Measurements from ENCODE around the gene OR5D16.

OR5D16 gene
- total RNA-seq, result 0 reads per million in 3 donors

DNA sequence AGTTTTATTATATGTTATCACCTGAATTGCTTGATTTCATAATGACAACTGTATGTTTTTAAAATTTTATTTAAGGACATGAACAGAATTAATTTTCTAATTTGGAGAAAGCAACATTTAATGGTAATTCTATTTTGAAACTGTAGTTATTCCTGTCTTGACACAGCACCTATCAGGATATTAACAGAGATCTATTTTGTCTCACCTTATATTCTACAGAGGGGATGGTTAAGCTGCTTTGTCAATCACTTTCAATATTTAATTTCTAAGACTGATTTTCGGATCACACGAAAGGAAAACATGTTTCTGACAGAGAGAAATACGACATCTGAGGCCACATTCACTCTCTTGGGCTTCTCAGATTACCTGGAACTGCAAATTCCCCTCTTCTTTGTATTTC is at the start of gene OR5D16:
OR5D16 (plus strand) TSS at position 301 of the 400 bp plus-strand sequence; CDS start at position 301, 0 bp downstream.
- Histone ChIP-seq H3K36me3 (ENCODE audit: control insufficient read depth, insufficient read depth, low read length) (no peaks in the 10 kb centered on the region), H3K27ac (ENCODE audit: insufficient read depth, low read length, poor library complexity, severe bottlenecking) (no peak within 1 kb of the TSS), H3K9me3 (ENCODE audit: control insufficient read depth, low read length) (no peaks in the 10 kb centered on the region), H3K27me3 (replicated peaks; ENCODE audit: control insufficient read depth, insufficient read depth, low read length, poor library complexity, severe bottlenecking) (no peaks in the 10 kb centered on the region), H3K4me1 (ENCODE audit: control insufficient read depth, insufficient read depth, low read length, poor library complexity, severe bottlenecking) (no peaks in the 10 kb centered on the region), H3K4me3 (ENCODE audit: insufficient read depth, low read depth, low read length, poor library complexity, severe bottlenecking) (no peak within 1 kb of the TSS)
- DNase-seq, result no peak

DNA sequence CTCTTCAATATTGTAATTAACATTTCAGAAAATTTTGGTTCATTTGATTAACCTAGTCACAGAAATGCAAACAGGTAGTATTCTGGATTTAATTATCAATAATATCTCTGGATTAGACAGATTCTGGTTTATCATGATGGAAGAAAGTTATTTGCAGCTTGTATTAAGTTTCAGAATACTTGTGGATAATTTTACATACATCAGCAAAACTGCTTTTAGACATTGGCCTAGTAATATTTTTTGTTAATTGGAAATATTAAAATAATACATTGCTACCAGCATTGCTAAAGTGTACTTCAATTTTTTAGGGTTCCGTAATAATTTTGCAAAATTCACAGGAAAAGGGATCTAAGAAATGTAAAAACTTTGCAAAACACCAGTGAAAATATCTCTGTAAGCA is 46.9 kb upstream of the OR5D16 start:
- Histone ChIP-seq H3K27me3 (replicated peaks; ENCODE audit: control insufficient read depth, insufficient read depth, low read length, poor library complexity, severe bottlenecking) (no peaks in the 10 kb centered on the region), H3K4me3 (ENCODE audit: insufficient read depth, low read depth, low read length, poor library complexity, severe bottlenecking) (no peak overlapping the region), H3K27ac (ENCODE audit: insufficient read depth, low read length, poor library complexity, severe bottlenecking) (no peak overlapping the region), H3K9me3 (ENCODE audit: control insufficient read depth, low read length) (no peaks in the 10 kb centered on the region), H3K36me3 (ENCODE audit: control insufficient read depth, insufficient read depth, low read length) (no peaks in the 10 kb centered on the region), H3K4me1 (ENCODE audit: control insufficient read depth, insufficient read depth, low read length, poor library complexity, severe bottlenecking) (no peaks in the 10 kb centered on the region)
- DNase-seq, result no peak

DNA sequence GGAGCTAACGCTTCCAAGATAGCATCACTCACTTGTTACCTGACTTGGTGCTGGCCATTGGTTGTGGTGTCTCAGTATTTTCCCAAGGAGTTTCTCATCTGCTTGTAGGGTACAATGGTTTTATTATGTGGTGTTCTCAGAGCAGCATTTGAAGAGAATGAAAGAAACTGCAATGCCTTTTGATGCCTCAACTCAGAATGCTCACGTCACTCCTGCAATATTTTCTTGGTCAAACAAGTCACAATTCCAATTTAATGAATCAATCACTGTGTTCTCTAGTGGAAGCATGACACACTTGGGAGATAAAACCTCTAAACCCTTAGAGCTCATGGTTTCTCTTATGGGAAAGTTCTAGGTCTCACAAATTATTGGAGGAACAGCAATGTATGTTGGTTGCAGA is 45.2 kb upstream of the OR5D16 start:
- Histone ChIP-seq H3K4me1 (ENCODE audit: control insufficient read depth, insufficient read depth, low read length, poor library complexity, severe bottlenecking) (no peaks in the 10 kb centered on the region), H3K36me3 (ENCODE audit: control insufficient read depth, insufficient read depth, low read length) (no peaks in the 10 kb centered on the region), H3K4me3 (ENCODE audit: insufficient read depth, low read depth, low read length, poor library complexity, severe bottlenecking) (no peak overlapping the region), H3K9me3 (ENCODE audit: control insufficient read depth, low read length) (no peaks in the 10 kb centered on the region), H3K27me3 (replicated peaks; ENCODE audit: control insufficient read depth, insufficient read depth, low read length, poor library complexity, severe bottlenecking) (no peaks in the 10 kb centered on the region), H3K27ac (ENCODE audit: insufficient read depth, low read length, poor library complexity, severe bottlenecking) (no peak overlapping the region)
- DNase-seq, result no peak

DNA sequence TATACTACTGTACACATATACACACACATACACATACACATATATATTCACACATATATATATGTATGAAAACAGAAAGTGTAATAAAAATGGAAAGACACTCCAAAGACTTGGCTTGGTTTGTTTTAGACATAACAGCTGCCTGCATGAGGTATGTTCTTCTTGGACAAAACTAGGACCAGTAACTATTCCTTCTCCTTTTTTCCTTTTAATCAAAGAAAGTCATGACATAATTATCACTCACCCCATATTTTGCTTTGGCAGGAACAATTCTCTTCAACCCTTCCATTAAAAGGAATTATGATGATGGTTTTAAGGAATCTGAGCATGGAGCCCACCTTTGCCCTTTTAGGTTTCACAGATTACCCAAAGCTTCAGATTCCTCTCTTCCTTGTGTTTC is 43.3 kb upstream of the OR5D16 start, which contains the start of gene OR5D14:
OR5D14 (plus strand) TSS at position 301 of the 400 bp plus-strand sequence; CDS start at position 301, 0 bp downstream.
- H3K27ac ChIP-seq (ENCODE audit: insufficient read depth, low read length, poor library complexity, severe bottlenecking), result no peak within 1 kb of the TSS
- H3K27me3 ChIP-seq (replicated peaks; ENCODE audit: control insufficient read depth, insufficient read depth, low read length, poor library complexity, severe bottlenecking), result no peaks in the 10 kb centered on the region
- no peaks in the 10 kb centered on the region for H3K9me3 ChIP-seq (ENCODE audit: control insufficient read depth, low read length)
- H3K4me1 ChIP-seq (ENCODE audit: control insufficient read depth, insufficient read depth, low read length, poor library complexity, severe bottlenecking), result no peaks in the 10 kb centered on the region
- DNase-seq, result no peak
- no peak within 1 kb of the TSS for H3K4me3 ChIP-seq (ENCODE audit: insufficient read depth, low read depth, low read length, poor library complexity, severe bottlenecking)
- no peaks in the 10 kb centered on the region for H3K36me3 ChIP-seq (ENCODE audit: control insufficient read depth, insufficient read depth, low read length)

DNA sequence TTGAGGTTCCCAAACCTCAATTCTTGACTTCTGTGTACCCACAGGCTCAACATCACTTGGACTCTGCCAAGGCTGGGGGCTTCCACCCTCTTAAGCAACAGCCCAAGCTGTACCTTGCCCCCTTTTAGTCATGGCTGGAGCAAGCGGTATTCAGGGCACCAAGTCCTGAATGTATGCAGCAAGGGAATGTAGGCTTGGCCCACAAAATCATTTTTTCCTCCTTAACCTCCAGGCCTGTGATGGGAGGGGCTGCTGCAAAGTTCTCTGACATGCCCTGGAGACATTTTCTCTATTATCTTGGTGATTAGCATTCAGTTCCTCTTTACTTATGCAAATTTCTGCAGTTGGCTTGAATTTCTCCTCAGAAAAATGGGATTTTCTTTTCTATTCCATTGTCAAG is 32.3 kb upstream of the OR5D16 start:
- Histone ChIP-seq H3K4me3 (ENCODE audit: insufficient read depth, low read depth, low read length, poor library complexity, severe bottlenecking) (no peak overlapping the region), H3K27me3 (replicated peaks; ENCODE audit: control insufficient read depth, insufficient read depth, low read length, poor library complexity, severe bottlenecking) (no peaks in the 10 kb centered on the region), H3K9me3 (ENCODE audit: control insufficient read depth, low read length) (peaks cover 5% of the 10 kb centered on the region), H3K27ac (ENCODE audit: insufficient read depth, low read length, poor library complexity, severe bottlenecking) (no peak overlapping the region), H3K36me3 (ENCODE audit: control insufficient read depth, insufficient read depth, low read length) (no peaks in the 10 kb centered on the region), H3K4me1 (ENCODE audit: control insufficient read depth, insufficient read depth, low read length, poor library complexity, severe bottlenecking) (no peaks in the 10 kb centered on the region)
- no peak for DNase-seq

DNA sequence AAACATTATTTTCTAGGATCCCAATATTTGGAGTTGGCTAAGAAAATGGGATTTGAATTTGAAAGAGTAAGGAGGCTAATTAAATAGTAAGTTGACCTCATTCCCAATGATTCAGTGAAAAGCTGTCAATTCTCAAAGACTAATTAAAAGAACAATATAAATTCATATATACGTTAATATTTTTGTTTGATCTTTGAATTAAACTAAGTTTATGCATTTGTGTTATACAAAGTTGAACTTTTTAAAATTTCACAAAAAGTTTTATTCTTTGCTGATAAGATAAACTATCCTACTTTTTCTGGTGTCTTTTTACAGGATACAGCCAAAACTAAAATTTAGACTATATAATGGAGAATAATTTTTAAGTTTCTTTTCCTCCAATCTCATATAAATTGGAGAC is 27.5 kb upstream of the OR5D16 start, which contains the start of gene OR5L1:
OR5L1 (plus strand) TSS at position 301 of the 400 bp plus-strand sequence. CDS start 100 bp downstream, outside the sequence.
- no peaks in the 10 kb centered on the region for H3K27me3 ChIP-seq (replicated peaks; ENCODE audit: control insufficient read depth, insufficient read depth, low read length, poor library complexity, severe bottlenecking)
- no peaks in the 10 kb centered on the region for H3K36me3 ChIP-seq (ENCODE audit: control insufficient read depth, insufficient read depth, low read length)
- H3K4me3 ChIP-seq (ENCODE audit: insufficient read depth, low read depth, low read length, poor library complexity, severe bottlenecking), result no peak within 1 kb of the TSS
- no peaks in the 10 kb centered on the region for H3K4me1 ChIP-seq (ENCODE audit: control insufficient read depth, insufficient read depth, low read length, poor library complexity, severe bottlenecking)
- H3K27ac ChIP-seq (ENCODE audit: insufficient read depth, low read length, poor library complexity, severe bottlenecking), result no peak within 1 kb of the TSS
- no peak for DNase-seq
- no peaks in the 10 kb centered on the region for H3K9me3 ChIP-seq (ENCODE audit: control insufficient read depth, low read length)

DNA sequence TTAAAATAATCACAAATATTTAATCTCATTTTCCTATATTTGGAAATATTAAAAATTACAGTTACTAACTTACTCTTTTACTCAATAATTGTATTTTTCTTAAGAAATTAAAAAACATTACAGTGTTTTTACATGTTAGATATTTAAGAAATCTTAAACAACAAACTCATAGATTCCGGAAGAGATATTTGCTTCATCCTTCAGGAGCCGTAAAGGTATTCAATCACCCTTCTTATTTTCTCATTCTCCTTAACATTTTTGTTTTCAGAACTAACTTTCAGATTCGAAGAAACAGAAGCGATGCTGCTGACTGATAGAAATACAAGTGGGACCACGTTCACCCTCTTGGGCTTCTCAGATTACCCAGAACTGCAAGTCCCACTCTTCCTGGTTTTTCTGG is 19.2 kb upstream of the OR5D16 start, which contains the start of gene OR5D18:
OR5D18 (plus strand) TSS at position 301 of the 400 bp plus-strand sequence; CDS start at position 301, 0 bp downstream.
- Histone ChIP-seq H3K27ac (ENCODE audit: insufficient read depth, low read length, poor library complexity, severe bottlenecking) (no peak within 1 kb of the TSS), H3K4me1 (ENCODE audit: control insufficient read depth, insufficient read depth, low read length, poor library complexity, severe bottlenecking) (no peaks in the 10 kb centered on the region), H3K4me3 (ENCODE audit: insufficient read depth, low read depth, low read length, poor library complexity, severe bottlenecking) (no peak within 1 kb of the TSS), H3K9me3 (ENCODE audit: control insufficient read depth, low read length) (no peaks in the 10 kb centered on the region), H3K36me3 (ENCODE audit: control insufficient read depth, insufficient read depth, low read length) (no peaks in the 10 kb centered on the region), H3K27me3 (replicated peaks; ENCODE audit: control insufficient read depth, insufficient read depth, low read length, poor library complexity, severe bottlenecking) (no peaks in the 10 kb centered on the region)
- no peak for DNase-seq

DNA sequence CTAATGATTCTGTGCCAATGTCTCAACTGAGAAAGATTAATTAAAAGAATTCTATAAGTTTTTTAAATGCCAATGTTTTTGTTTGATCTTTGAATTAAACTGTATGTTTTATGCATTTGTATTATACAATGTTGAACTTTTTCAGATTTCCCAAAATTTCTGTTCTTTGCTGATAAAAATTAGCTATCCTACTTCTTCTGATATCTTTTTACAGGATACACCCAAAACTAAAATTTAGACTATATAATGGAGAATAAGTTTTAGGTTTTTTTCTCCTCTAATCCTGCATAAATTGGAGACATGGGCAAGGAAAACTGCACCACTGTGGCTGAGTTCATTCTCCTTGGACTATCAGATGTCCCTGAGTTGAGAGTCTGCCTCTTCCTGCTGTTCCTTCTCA is 11.6 kb upstream of the OR5D16 start, which contains the start of gene OR5L2:
OR5L2 (plus strand) TSS at position 301 of the 400 bp plus-strand sequence; CDS start at position 301, 0 bp downstream.
- no peak within 1 kb of the TSS for H3K27ac ChIP-seq (ENCODE audit: insufficient read depth, low read length, poor library complexity, severe bottlenecking)
- no peaks in the 10 kb centered on the region for H3K9me3 ChIP-seq (ENCODE audit: control insufficient read depth, low read length)
- no peaks in the 10 kb centered on the region for H3K4me1 ChIP-seq (ENCODE audit: control insufficient read depth, insufficient read depth, low read length, poor library complexity, severe bottlenecking)
- no peak within 1 kb of the TSS for H3K4me3 ChIP-seq (ENCODE audit: insufficient read depth, low read depth, low read length, poor library complexity, severe bottlenecking)
- H3K27me3 ChIP-seq (replicated peaks; ENCODE audit: control insufficient read depth, insufficient read depth, low read length, poor library complexity, severe bottlenecking), result no peaks in the 10 kb centered on the region
- no peak for DNase-seq
- no peaks in the 10 kb centered on the region for H3K36me3 ChIP-seq (ENCODE audit: control insufficient read depth, insufficient read depth, low read length)

DNA sequence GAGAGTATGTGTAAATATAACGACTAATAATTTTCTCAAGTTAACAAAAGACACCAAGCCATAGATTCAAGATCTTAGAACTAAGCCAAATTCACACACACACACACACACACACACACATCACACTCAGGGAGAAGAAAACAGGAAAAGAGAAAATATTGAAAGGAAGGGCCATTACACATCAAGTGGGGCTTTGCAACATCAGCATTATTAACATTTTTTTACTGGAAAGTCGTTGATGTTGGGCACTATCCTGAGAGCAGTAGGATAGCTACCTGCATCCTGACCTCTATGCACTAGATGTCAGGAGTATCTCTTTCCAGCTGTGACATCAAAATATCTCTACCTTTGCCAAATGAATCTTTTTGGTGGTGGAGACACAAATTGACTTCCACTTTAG is 8.9 kb downstream of the OR5D16 start:
- H3K4me1 ChIP-seq (ENCODE audit: control insufficient read depth, insufficient read depth, low read length, poor library complexity, severe bottlenecking), result no peaks in the 10 kb centered on the region
- H3K4me3 ChIP-seq (ENCODE audit: insufficient read depth, low read depth, low read length, poor library complexity, severe bottlenecking), result no peak overlapping the region
- no peak overlapping the region for H3K27ac ChIP-seq (ENCODE audit: insufficient read depth, low read length, poor library complexity, severe bottlenecking)
- no peaks in the 10 kb centered on the region for H3K9me3 ChIP-seq (ENCODE audit: control insufficient read depth, low read length)
- no peaks in the 10 kb centered on the region for H3K27me3 ChIP-seq (replicated peaks; ENCODE audit: control insufficient read depth, insufficient read depth, low read length, poor library complexity, severe bottlenecking)
- no peaks in the 10 kb centered on the region for H3K36me3 ChIP-seq (ENCODE audit: control insufficient read depth, insufficient read depth, low read length)
- no peak for DNase-seq

DNA sequence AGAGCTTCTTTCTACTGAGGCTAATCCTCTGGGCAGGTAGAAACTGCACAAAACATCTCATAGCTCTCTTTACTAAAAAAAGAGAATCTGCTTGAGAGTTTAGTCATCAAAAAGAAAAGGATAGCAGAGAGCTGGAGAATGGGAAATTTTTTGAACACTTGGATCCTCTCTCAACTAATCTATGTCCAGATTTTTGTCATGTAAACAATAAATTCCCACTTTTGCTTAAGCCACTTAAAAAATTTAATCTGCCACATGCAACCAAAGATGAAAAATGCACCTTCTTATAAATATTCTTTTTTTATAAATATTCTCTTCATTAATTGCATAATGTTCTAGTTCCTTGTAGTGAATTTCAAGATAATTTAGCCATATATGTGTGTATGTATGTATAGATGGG is 10.5 kb downstream of the OR5D16 start:
- Histone ChIP-seq H3K36me3 (ENCODE audit: control insufficient read depth, insufficient read depth, low read length) (no peaks in the 10 kb centered on the region), H3K27ac (ENCODE audit: insufficient read depth, low read length, poor library complexity, severe bottlenecking) (no peak overlapping the region), H3K27me3 (replicated peaks; ENCODE audit: control insufficient read depth, insufficient read depth, low read length, poor library complexity, severe bottlenecking) (no peaks in the 10 kb centered on the region), H3K9me3 (ENCODE audit: control insufficient read depth, low read length) (no peaks in the 10 kb centered on the region), H3K4me3 (ENCODE audit: insufficient read depth, low read depth, low read length, poor library complexity, severe bottlenecking) (no peak overlapping the region), H3K4me1 (ENCODE audit: control insufficient read depth, insufficient read depth, low read length, poor library complexity, severe bottlenecking) (no peaks in the 10 kb centered on the region)
- no peak for DNase-seq
